Smooth muscle cell (in vitro differentiated cells): ENCODE results near the gene CRYBB1. TPM values are rescaled to one million over a fixed set of nuclear protein-coding genes. Genes with fewer than 3 reads are reported as not detected.

Experiments used
- DNase-seq: peaks from one replicate; lab custom pipeline; 2025; ENCODE audit not compliant: unreplicated experiment; lab: John Stamatoyannopoulos, UW
- H2AFZ ChIP-seq: fragments of 200-600 bp; sonication (generic); 2 replicates; pipeline ENCODE4 v1.6.0; 2016; ENCODE audit warnings: antibody characterized with exemption, low read depth, mild to moderate bottlenecking
- H3F3A ChIP-seq: fragments of 200-600 bp; sonication (generic); 2 replicates; pipeline ENCODE4 v1.6.0; 2017; ENCODE audit warnings: antibody characterized with exemption, low read depth
- H3K27ac ChIP-seq: fragments of 200-600 bp; sonication (generic); 2 replicates; pipeline ENCODE4 v1.5.1; 2016; ENCODE audit warnings: low read depth, mild to moderate bottlenecking
- H3K27me3 ChIP-seq: fragments of 200-600 bp; sonication (generic); 2 replicates; pipeline ENCODE4 v1.6.1; 2016; ENCODE audit warnings: low read depth, mild to moderate bottlenecking
- H3K36me3 ChIP-seq: fragments of 200-600 bp; sonication (generic); 2 replicates; pipeline ENCODE4 v1.5.1; 2016; ENCODE audit warnings: low read depth
- H3K4me1 ChIP-seq: fragments of 200-600 bp; sonication (generic); 2 replicates; pipeline ENCODE4 v1.5.1; 2016; ENCODE audit warnings: low read depth
- H3K4me2 ChIP-seq: fragments of 200-600 bp; sonication (generic); 2 replicates; pipeline ENCODE4 v1.6.0; 2016; ENCODE audit warnings: mild to moderate bottlenecking
- H3K4me3 ChIP-seq: fragments of 200-600 bp; sonication (generic); 2 replicates; pipeline ENCODE4 v1.5.1; 2016; ENCODE audit warnings: mild to moderate bottlenecking
- H3K79me2 ChIP-seq: fragments of 200-600 bp; sonication (generic); 2 replicates; pipeline ENCODE4 v1.6.0; 2016; ENCODE audit warnings: low read depth, mild to moderate bottlenecking
- H3K9ac ChIP-seq: fragments of 200-600 bp; sonication (generic); 2 replicates; pipeline ENCODE4 v1.6.0; 2016; ENCODE audit warnings: low read depth
- H3K9me3 ChIP-seq: fragments of 200-600 bp; sonication (generic); replicated peaks from 2 replicates; pipeline ENCODE4 v1.5.1; 2016; ENCODE audit warnings: low read depth
- H4K20me1 ChIP-seq: fragments of 200-600 bp; sonication (generic); 2 replicates; pipeline ENCODE4 v1.6.0; 2016; ENCODE audit warnings: low read depth
- WGBS: methylation state at CpG from one replicate; pipeline ENCODE4 v1.1.7; 2016; ENCODE audit warnings: low lambda C conversion rate; 5-methylcytosine and 5-hydroxymethylcytosine counted together
- polyA plus RNA-seq: library from polyadenylated mRNA; unstranded; fragments of >200 nt; fragmentation: Nextera tagmentation; extraction: Ambion mirVana; gene quantifications from 2 replicates; pipeline ENCODE4 v1.2.1, GENCODE V29; 2016
- total RNA-seq: library from RNA; depleted of rRNA; stranded (reverse); fragments of >200 nt; gene quantifications from 2 replicates; pipeline ENCODE4 v1.2.3, GENCODE V29; 2014
- TF ChIP-seq, protein P1 (sequence below): fragments of 200-600 bp; sonication (generic); IDR thresholded peaks from 2 replicates; pipeline ENCODE4 v1.5.1; 2017; ENCODE audit warnings: borderline replicate concordance, mild to moderate bottlenecking, antibody characterized with exemption; ENCODE audit not compliant: insufficient read depth, poor library complexity, severe bottlenecking

The CRYBB1 gene
- total and polyA plus RNA-seq, 2 experiments from 2014 or later, result not detected

- no peak overlapping the region for H3K4me2 ChIP-seq
- no peaks in the 10 kb centered on the region for H4K20me1 ChIP-seq
- no peaks in the 10 kb centered on the region for H3K9me3 ChIP-seq
- H3K4me3 ChIP-seq, result no peak overlapping the region
- H2AFZ ChIP-seq, result no peak overlapping the region
- no peak overlapping the region for H3K9ac ChIP-seq
- no peak overlapping the region for H3K27ac ChIP-seq
- H3K4me1 ChIP-seq, result peaks cover 24% of the 10 kb centered on the region
- 92% methylated on average over 2 of the region's 2 CpGs for WGBS
- H3K27me3 ChIP-seq, result no peaks in the 10 kb centered on the region
- H3K79me2 ChIP-seq, result no peaks in the 10 kb centered on the region
- H3K36me3 ChIP-seq, result no peaks in the 10 kb centered on the region
- H3F3A ChIP-seq, result no peaks in the 10 kb centered on the region
- TF ChIP-seq, protein P1, sequence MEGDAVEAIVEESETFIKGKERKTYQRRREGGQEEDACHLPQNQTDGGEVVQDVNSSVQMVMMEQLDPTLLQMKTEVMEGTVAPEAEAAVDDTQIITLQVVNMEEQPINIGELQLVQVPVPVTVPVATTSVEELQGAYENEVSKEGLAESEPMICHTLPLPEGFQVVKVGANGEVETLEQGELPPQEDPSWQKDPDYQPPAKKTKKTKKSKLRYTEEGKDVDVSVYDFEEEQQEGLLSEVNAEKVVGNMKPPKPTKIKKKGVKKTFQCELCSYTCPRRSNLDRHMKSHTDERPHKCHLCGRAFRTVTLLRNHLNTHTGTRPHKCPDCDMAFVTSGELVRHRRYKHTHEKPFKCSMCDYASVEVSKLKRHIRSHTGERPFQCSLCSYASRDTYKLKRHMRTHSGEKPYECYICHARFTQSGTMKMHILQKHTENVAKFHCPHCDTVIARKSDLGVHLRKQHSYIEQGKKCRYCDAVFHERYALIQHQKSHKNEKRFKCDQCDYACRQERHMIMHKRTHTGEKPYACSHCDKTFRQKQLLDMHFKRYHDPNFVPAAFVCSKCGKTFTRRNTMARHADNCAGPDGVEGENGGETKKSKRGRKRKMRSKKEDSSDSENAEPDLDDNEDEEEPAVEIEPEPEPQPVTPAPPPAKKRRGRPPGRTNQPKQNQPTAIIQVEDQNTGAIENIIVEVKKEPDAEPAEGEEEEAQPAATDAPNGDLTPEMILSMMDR, result no peak
- no peak for DNase-seq
Observed at GRCh38 chr22:26620197-26620596, 2.4 kb upstream of the CRYBB1 start.

DNA sequence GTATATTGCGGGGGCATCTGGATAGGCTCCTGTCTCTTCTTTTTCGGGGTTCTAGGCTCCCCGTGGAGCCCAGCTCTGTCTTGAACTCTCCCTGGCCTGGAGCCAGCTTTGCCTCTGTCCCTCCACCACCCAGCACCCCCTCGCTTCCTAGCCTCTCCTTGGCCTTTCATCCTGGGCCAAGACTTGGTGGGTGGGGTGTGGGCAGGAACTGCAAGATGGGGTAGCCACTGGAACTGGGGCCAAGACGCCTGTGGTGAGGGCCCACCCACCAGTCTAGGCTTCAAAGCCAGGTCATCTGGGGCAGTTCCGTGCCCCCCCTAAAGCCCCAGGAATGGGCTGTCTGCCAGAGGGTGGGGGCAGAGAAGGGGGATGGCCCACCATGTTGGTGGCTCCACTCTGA, 1.7 kb upstream of the CRYBB1 start:
- H3K27me3 ChIP-seq, result peaks cover 3% of the 10 kb centered on the region
- peaks cover 24% of the 10 kb centered on the region for H3K4me1 ChIP-seq
- H3K36me3 ChIP-seq, result no peaks in the 10 kb centered on the region
- 72% methylated on average over 6 of the region's 6 CpGs for WGBS
- TF ChIP-seq, protein P1, result no peak
- H2AFZ ChIP-seq, result no peak overlapping the region
- no peaks in the 10 kb centered on the region for H3F3A ChIP-seq
- no peaks in the 10 kb centered on the region for H3K9me3 ChIP-seq
- H3K4me3 ChIP-seq, result no peak overlapping the region
- H3K79me2 ChIP-seq, result no peaks in the 10 kb centered on the region
- no peak for DNase-seq
- no peaks in the 10 kb centered on the region for H4K20me1 ChIP-seq
- no peak overlapping the region for H3K4me2 ChIP-seq
- H3K27ac ChIP-seq, result no peak overlapping the region
- H3K9ac ChIP-seq, result no peak overlapping the region

DNA sequence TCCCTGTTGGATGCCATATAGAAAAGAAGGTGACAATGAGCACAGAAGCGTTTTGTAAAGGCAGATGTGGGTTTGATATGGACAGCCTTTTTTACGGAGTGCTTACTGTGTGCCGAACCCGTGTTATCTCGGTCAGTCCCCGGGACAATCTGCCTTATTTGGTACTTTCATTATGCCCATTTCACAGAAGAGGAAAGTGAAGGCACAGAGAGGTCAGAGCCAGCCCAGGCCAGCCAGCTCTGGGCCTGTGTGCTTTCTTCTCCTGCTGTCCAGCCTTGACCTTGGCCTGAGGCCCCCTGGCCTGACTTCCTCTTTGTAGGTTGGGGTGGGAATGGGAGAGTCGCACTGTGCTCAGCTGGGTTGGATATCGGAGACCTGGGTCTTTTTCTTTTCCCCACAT, 628 bp upstream of the CRYBB1 start:
- Histone ChIP-seq H3K4me1 (peaks cover 24% of the 10 kb centered on the region), H3K4me2 (no peak overlapping the region), H3K79me2 (no peaks in the 10 kb centered on the region), H3K4me3 (no peak overlapping the region), H4K20me1 (no peaks in the 10 kb centered on the region), H2AFZ (no peak overlapping the region), H3K9ac (no peak overlapping the region), H3K36me3 (no peaks in the 10 kb centered on the region), H3K9me3 (no peaks in the 10 kb centered on the region), H3F3A (no peaks in the 10 kb centered on the region), H3K27me3 (peaks cover 10% of the 10 kb centered on the region), H3K27ac (no peak overlapping the region)
- TF ChIP-seq, protein P1, result no peak
- 78% methylated on average over 8 of the region's 8 CpGs for WGBS
- DNase-seq, result no peak

- Histone ChIP-seq H3K79me2 (no peaks in the 10 kb centered on the region), H4K20me1 (no peaks in the 10 kb centered on the region), H3F3A (no peaks in the 10 kb centered on the region), H2AFZ (no peak overlapping the region), H3K4me3 (no peak overlapping the region), H3K27ac (no peak overlapping the region), H3K9ac (no peak overlapping the region), H3K36me3 (no peaks in the 10 kb centered on the region), H3K9me3 (no peaks in the 10 kb centered on the region), H3K4me1 (peaks cover 23% of the 10 kb centered on the region), H3K4me2 (no peak overlapping the region), H3K27me3 (peaks cover 10% of the 10 kb centered on the region)
- WGBS, result 48% methylated on average over 2 of the region's 2 CpGs
- TF ChIP-seq, protein P1, result no peak
- no peak for DNase-seq
Observed at GRCh38 chr22:26616650-26617049, 1.2 kb downstream of the CRYBB1 start.
